SK-N-SH (cell line): ENCODE data around the gene YJEFN3. TPM values are rescaled to one million over a fixed set of nuclear protein-coding genes. Genes with fewer than 3 reads are reported as not detected.

ENCODE experiments used
- CTCF ChIA-PET: fragments of 300-600, 350-600 bp; formaldehyde crosslinking; extraction: SDS; loops from one replicate; lab custom pipeline; 2021; lab: Yijun Ruan, JAX
- POLR2A ChIA-PET: fragments of 350-600 bp; sonication (Branson Sonifier 250); formaldehyde crosslinking; extraction: SDS; loops from one replicate; lab custom pipeline; 2020; ENCODE audit warnings: antibody characterized with exemption, inconsistent platforms; lab: Yijun Ruan, JAX
- DNase-seq: peaks from one replicate; pipeline ENCODE4 v3.0.0; 2012
- H2AFZ ChIP-seq: fragments of 200-600 bp; sonication (generic); 2 replicates; pipeline ENCODE4 v1.8.1; 2016; ENCODE audit warnings: antibody characterized with exemption, mild to moderate bottlenecking, low read depth
- H3F3A ChIP-seq: fragments of 200-600 bp; sonication (generic); replicated peaks from 2 replicates; pipeline ENCODE3; 2016; ENCODE audit warnings: antibody characterized with exemption, mild to moderate bottlenecking; ENCODE audit not compliant: insufficient read depth
- H3K27ac ChIP-seq, 2 experiments: fragments of 200-500 bp in 1 of 2; fragments of 200-600 bp in 1 of 2; sonication (Bioruptor generic) in 1 of 2; sonication (generic), shearing (Covaris generic) in 1 of 2; 2 replicates each; pipeline versions ENCODE4 v1.5.1 to v1.6.1; 2014 to 2016; ENCODE audit warnings: low read depth in 2 of 2, inconsistent platforms in 1 of 2, low read length in 1 of 2, mild to moderate bottlenecking in 1 of 2, mixed read lengths in 1 of 2
- H3K27me3 ChIP-seq: fragments of 200-600 bp; sonication (generic), shearing (Covaris generic); 2 replicates; pipeline ENCODE4 v1.6.1; 2016; ENCODE audit warnings: mixed run types; ENCODE audit not compliant: insufficient read depth
- H3K36me3 ChIP-seq, 2 experiments: fragments of 200-500 bp in 1 of 2; fragments of 200-600 bp in 1 of 2; sonication (Bioruptor generic) in 1 of 2; sonication (generic) in 1 of 2; replicated peaks in 1 of 2; 2 replicates each; pipeline versions ENCODE3 to v1.5.1; 2014 to 2016; ENCODE audit warnings: low read length in 1 of 2, mild to moderate bottlenecking in 1 of 2; ENCODE audit not compliant: insufficient read depth in 2 of 2, control insufficient read depth in 1 of 2
- H3K4me1 ChIP-seq, 2 experiments: fragments of 200-500 bp in 1 of 2; fragments of 200-600 bp in 1 of 2; sonication (Bioruptor generic) in 1 of 2; sonication (generic), shearing (Covaris generic) in 1 of 2; 2 replicates each; pipeline versions ENCODE4 v1.5.1 to v1.6.1; 2014 to 2016; ENCODE audit warnings: low read depth in 1 of 2, low read length in 1 of 2, mixed run types in 1 of 2; ENCODE audit not compliant: insufficient read depth in 2 of 2, control insufficient read depth in 1 of 2
- H3K4me2 ChIP-seq: fragments of 200-600 bp; sonication (generic), shearing (Covaris generic); 2 replicates; pipeline ENCODE4 v1.6.1; 2017; ENCODE audit warnings: mixed run types
- H3K4me3 ChIP-seq, 2 experiments: fragments of 200-500 bp in 1 of 2; fragments of 200-600 bp in 1 of 2; sonication (Bioruptor generic) in 1 of 2; sonication (generic), shearing (Covaris generic) in 1 of 2; 2 replicates each; pipeline versions ENCODE4 v1.5.1 to v1.8.1; 2014 to 2016; ENCODE audit warnings: low read depth in 2 of 2, inconsistent platforms in 1 of 2, low read length in 1 of 2, mild to moderate bottlenecking in 1 of 2, mixed read lengths in 1 of 2, moderate library complexity in 1 of 2
- H3K79me2 ChIP-seq: fragments of 200-600 bp; sonication (generic); 2 replicates; pipeline ENCODE4 v1.8.1; 2017; ENCODE audit warnings: mild to moderate bottlenecking; ENCODE audit not compliant: insufficient read depth
- H3K9ac ChIP-seq: fragments of 200-600 bp; sonication (generic); 2 replicates; pipeline ENCODE4 v1.6.1; 2017; ENCODE audit warnings: mixed run types
- H3K9me2 ChIP-seq: fragments of 200-600 bp; sonication (generic); 2 replicates; pipeline ENCODE4 v1.6.1; 2017; ENCODE audit warnings: mixed run types
- H3K9me3 ChIP-seq: fragments of 200-600 bp; sonication (generic); 2 replicates; pipeline ENCODE4 v1.6.1; 2017; ENCODE audit warnings: mixed run types, mild to moderate bottlenecking, moderate library complexity
- H4K20me1 ChIP-seq: fragments of 200-600 bp; sonication (generic); 2 replicates; pipeline ENCODE4 v1.6.1; 2017; ENCODE audit warnings: mild to moderate bottlenecking, mixed run types; ENCODE audit not compliant: insufficient read depth
- CHD2 ChIP-seq: fragments of 150-350 bp; IDR thresholded peaks from 2 replicates; pipeline ENCODE4 v1.6.1; 2018; ENCODE audit warnings: low read length; ENCODE audit not compliant: partially characterized antibody
- EZH2phosphoT487 ChIP-seq: fragments of 200-600 bp; sonication (generic); IDR thresholded peaks from 2 replicates; pipeline ENCODE4 v1.6.1; 2017; ENCODE audit warnings: low read depth, mixed run types, mild to moderate bottlenecking, antibody characterized with exemption, moderate library complexity, borderline replicate concordance
- FOXJ3 ChIP-seq: sonication (generic); formaldehyde crosslinking; IDR thresholded peaks from 2 replicates; pipeline ENCODE4 v1.5.1; 2020; ENCODE audit warnings: mild to moderate bottlenecking, missing genetic modification reagents
- FOXM1 ChIP-seq: IDR thresholded peaks from 2 replicates; pipeline ENCODE4 v1.4.0; 2012; ENCODE audit warnings: low read depth, mild to moderate bottlenecking
- IRF3 ChIP-seq: fragments of 150-350 bp; IDR thresholded peaks from 2 replicates; pipeline ENCODE4 v1.6.1; 2016; ENCODE audit warnings: mild to moderate bottlenecking, low read depth, low read length
- MAX ChIP-seq: IDR thresholded peaks from 2 replicates; pipeline ENCODE4 v1.4.0; 2012; ENCODE audit warnings: low read depth
- MEF2A ChIP-seq: IDR thresholded peaks from 2 replicates; pipeline ENCODE4 v1.4.0; 2012; ENCODE audit warnings: low read depth, borderline replicate concordance
- MXI1 ChIP-seq: IDR thresholded peaks from 2 replicates; pipeline ENCODE4 v1.6.1; 2012; ENCODE audit warnings: mild to moderate bottlenecking, low read depth, low read length, improper control_type of control experiment
- NRF1 ChIP-seq: IDR thresholded peaks from 2 replicates; pipeline ENCODE4 v1.6.1; 2012; ENCODE audit warnings: low read depth, mild to moderate bottlenecking, low read length
- RAD21 ChIP-seq: IDR thresholded peaks from 2 replicates; pipeline ENCODE4 v1.6.1; 2012; ENCODE audit warnings: mild to moderate bottlenecking, low read length
- RCOR1 ChIP-seq: fragments of 150-350 bp; IDR thresholded peaks from 2 replicates; pipeline ENCODE4 v1.6.1; 2017; ENCODE audit warnings: antibody characterized with exemption, low read length
- REST ChIP-seq: IDR thresholded peaks from 2 replicates; pipeline ENCODE4 v1.6.1; 2012; ENCODE audit warnings: mild to moderate bottlenecking, low read depth, low read length, moderate library complexity
- SMC3 ChIP-seq: IDR thresholded peaks from 2 replicates; pipeline ENCODE4 v1.6.1; 2012; ENCODE audit warnings: low read depth, low read length, improper control_type of control experiment
- USF1 ChIP-seq: IDR thresholded peaks from 2 replicates; pipeline ENCODE4 v1.4.0; 2012; ENCODE audit warnings: low read depth, borderline replicate concordance
- USF2 ChIP-seq: fragments of 150-350 bp; IDR thresholded peaks from 2 replicates; pipeline ENCODE4 v1.6.1; 2017; ENCODE audit warnings: antibody characterized with exemption, low read length, low read depth, borderline replicate concordance
- YY1 ChIP-seq: IDR thresholded peaks from 2 replicates; pipeline ENCODE4 v1.4.0; 2012; ENCODE audit warnings: low read depth, mild to moderate bottlenecking
- ZBTB33 ChIP-seq: IDR thresholded peaks from 2 replicates; pipeline ENCODE4 v1.4.0; 2012; ENCODE audit warnings: low read depth, borderline replicate concordance
- WGBS: methylation state at CpG from one replicate; pipeline ENCODE4 v1.1.6; 2017; ENCODE audit warnings: low lambda C conversion rate; 5-methylcytosine and 5-hydroxymethylcytosine counted together
- polyA plus RNA-seq, 3 experiments: library from polyadenylated mRNA; depleted of rRNA; stranded (reverse); fragments of >200 nt; gene quantifications; 2 replicates each; pipeline ENCODE4 v1.2.3, GENCODE V29; 2012

The YJEFN3 gene
- polyA plus RNA-seq, 1 of the 3 experiments (the other 2 are of a cell fraction) = 7.2 TPM

GRCh38 chr19:19505669-19506326 is 22.9 kb upstream of the YJEFN3 start:
- Histone ChIP-seq H3K36me3 (peaks cover 14 to 56% of the 10 kb centered on the region in 2 experiments), H3K9me3 (no peaks in the 10 kb centered on the region), H3K9me2 (no peaks in the 10 kb centered on the region), H3K9ac (no peak overlapping the region), H2AFZ (no peak overlapping the region), H4K20me1 (no peaks in the 10 kb centered on the region), H3K27ac (no peak overlapping the region), H3F3A (no peaks in the 10 kb centered on the region), H3K27me3 (no peaks in the 10 kb centered on the region)
- POLR2A ChIA-PET = no interaction called here
- WGBS = 96% methylated on average over 25 of the region's 27 CpGs
- DNase-seq = no peak
- CTCF ChIA-PET = interaction anchor here (0.9 kb wide), 1 partner anchor 10 kb away, joined by 4 read pairs; the partner anchor contains the start of gene NDUFA13
- TF ChIP-seq RAD21 (no peak), IRF3 (no peak), RCOR1 (no peak), FOXJ3 (CRISPR knock-in tag) (no peak), MXI1 (no peak), MEF2A (no peak)
- TF ChIP-seq, all 33 proteins: peak for 0
- Histone ChIP-seq H3K4me1 (no peaks in the 10 kb centered on the region), H3K4me2 (no peak overlapping the region), H3K4me3 (no peak overlapping the region), H3K79me2 (no peaks in the 10 kb centered on the region)

GRCh38 chr19:19506592-19506991 is 22.1 kb upstream of the YJEFN3 start:
- no peak overlapping the region for H2AFZ ChIP-seq
- peaks cover 14 to 51% of the 10 kb centered on the region in 2 experiments for H3K36me3 ChIP-seq
- POLR2A ChIA-PET = interaction anchor here (1.1 kb wide), 1 partner anchor 9 kb away, joined by 3 read pairs; the partner anchor contains the start of gene NDUFA13
- no peaks in the 10 kb centered on the region for H3K27me3 ChIP-seq
- H3K27ac ChIP-seq = no peak overlapping the region
- CTCF ChIA-PET = no interaction called here
- H3K4me3 ChIP-seq = no peak overlapping the region
- 97% methylated on average over 12 of the region's 12 CpGs for WGBS
- no peaks in the 10 kb centered on the region for H3K9me3 ChIP-seq
- no peak for DNase-seq
- H3K4me1 ChIP-seq = no peaks in the 10 kb centered on the region
- no peaks in the 10 kb centered on the region for H3F3A ChIP-seq
- no peak overlapping the region for H3K4me2 ChIP-seq
- H3K9me2 ChIP-seq = no peaks in the 10 kb centered on the region
- H4K20me1 ChIP-seq = no peaks in the 10 kb centered on the region
- no peaks in the 10 kb centered on the region for H3K79me2 ChIP-seq
- H3K9ac ChIP-seq = no peak overlapping the region
- TF ChIP-seq USF1 = no peak
- TF ChIP-seq MXI1 = no peak
- TF ChIP-seq NRF1 = no peak
- TF ChIP-seq MAX = no peak
- no peak for TF ChIP-seq USF2
- TF ChIP-seq ZBTB33 = no peak
- TF ChIP-seq YY1 = no peak
- TF ChIP-seq RCOR1 = no peak
- no peak for TF ChIP-seq REST
- TF ChIP-seq FOXM1 = no peak
- no peak for TF ChIP-seq CHD2
- no peak for TF ChIP-seq EZH2phosphoT487
- TF ChIP-seq RAD21 = no peak
- TF ChIP-seq SMC3 = no peak
